ENCODE data around the gene IRS2.

Gene IRS2

DNA sequence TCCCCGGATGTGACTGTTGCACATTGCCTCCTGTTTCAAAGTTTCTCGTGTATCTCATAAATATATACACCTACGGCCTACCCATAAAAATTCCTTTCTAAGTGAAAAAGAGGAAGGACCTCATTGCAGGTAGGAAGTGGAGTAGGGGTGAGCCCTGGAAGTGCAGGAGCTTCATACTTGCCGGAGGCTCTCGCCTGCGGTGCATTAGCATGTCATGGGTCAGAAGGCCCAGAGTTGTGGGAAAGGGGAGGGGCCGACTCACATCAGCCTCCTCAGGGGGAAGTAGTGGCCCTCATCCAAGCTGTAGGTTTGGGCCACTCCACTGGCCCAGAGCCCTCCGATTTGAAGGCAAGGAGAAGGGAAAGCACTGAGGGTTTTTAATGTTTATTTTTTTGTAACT, 26.0 kb upstream of the IRS2 start:
- H3K9me3 ChIP-seq (ENCODE audit: insufficient read depth, low read length), result no peaks in the 10 kb centered on the region
- H3K9ac ChIP-seq (ENCODE audit: insufficient read length, low read depth), result no peak overlapping the region
- no peaks in the 10 kb centered on the region for H3K4me1 ChIP-seq (ENCODE audit: insufficient read depth, insufficient read length)
- H3K36me3 ChIP-seq (ENCODE audit: insufficient read depth, insufficient read length, low read length), result no peaks in the 10 kb centered on the region
- TF ChIP-seq SUZ12 (IDR thresholded peaks at IDR 0.05; ENCODE audit: extremely low read depth, insufficient read depth, insufficient read length), result no peak
- TF ChIP-seq YY1 (IDR thresholded peaks at IDR 0.05; ENCODE audit: insufficient read depth, insufficient read length), result no peak
- TF ChIP-seq ZNF274 (IDR thresholded peaks at IDR 0.05; ENCODE audit: low read depth, low read length), result no peak
- no peaks in the 10 kb centered on the region for H3K27me3 ChIP-seq (ENCODE audit: insufficient read depth, insufficient read length)
- no peak overlapping the region for H3K4me3 ChIP-seq (ENCODE audit: insufficient read length, low read depth)
- no peak for DNase-seq (ENCODE audit: low read depth, low spot score)

DNA sequence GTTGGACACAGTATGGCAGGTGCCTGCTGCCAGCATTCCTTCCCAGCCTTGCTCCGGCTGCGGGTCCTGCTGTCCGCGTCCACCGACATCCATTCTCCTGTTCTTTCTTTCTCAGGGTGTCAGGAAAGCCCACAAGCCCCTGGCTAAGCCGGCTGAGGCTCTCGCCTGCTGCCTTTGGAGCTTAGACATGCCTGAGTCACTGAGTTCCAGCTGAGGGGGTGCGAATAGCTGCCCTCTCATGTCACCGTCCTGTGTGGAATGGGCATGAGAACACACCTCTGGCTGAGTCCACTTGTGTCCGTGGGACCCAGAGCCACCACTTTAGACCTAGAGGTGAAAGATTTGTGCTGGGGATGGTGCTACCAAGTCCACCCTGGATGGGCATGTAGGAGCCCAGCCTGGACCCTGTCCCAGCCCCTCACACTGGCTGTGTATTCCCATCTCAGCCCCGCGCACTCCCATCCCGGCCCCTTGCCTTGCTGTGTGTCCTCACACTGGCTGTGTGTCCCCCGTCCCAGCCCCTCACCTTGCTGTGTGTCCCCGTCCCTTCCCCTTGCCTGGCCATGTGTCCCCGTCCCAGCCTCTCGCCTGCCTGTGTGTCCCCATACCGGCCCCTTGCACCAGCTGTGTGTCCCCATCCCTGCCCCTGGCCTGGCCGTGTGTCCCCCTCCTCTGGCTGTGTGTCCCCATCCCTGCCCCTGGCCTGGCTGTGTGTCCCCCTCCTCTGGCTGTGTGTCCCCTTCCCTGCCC, 24.6 kb upstream of the IRS2 start:
- no peaks in the 10 kb centered on the region for H3K9me3 ChIP-seq (ENCODE audit: insufficient read depth, low read length)
- TF ChIP-seq ZNF274 (IDR thresholded peaks at IDR 0.05; ENCODE audit: low read depth, low read length), result no peak
- no peak for TF ChIP-seq YY1 (IDR thresholded peaks at IDR 0.05; ENCODE audit: insufficient read depth, insufficient read length)
- TF ChIP-seq SUZ12 (IDR thresholded peaks at IDR 0.05; ENCODE audit: extremely low read depth, insufficient read depth, insufficient read length), result no peak
- no peaks in the 10 kb centered on the region for H3K4me1 ChIP-seq (ENCODE audit: insufficient read depth, insufficient read length)
- no peaks in the 10 kb centered on the region for H3K36me3 ChIP-seq (ENCODE audit: insufficient read depth, insufficient read length, low read length)
- no peak overlapping the region for H3K4me3 ChIP-seq (ENCODE audit: insufficient read length, low read depth)
- DNase-seq (ENCODE audit: low read depth, low spot score), result no peak
- H3K9ac ChIP-seq (ENCODE audit: insufficient read length, low read depth), result no peak overlapping the region
- no peaks in the 10 kb centered on the region for H3K27me3 ChIP-seq (ENCODE audit: insufficient read depth, insufficient read length)

GRCh38 chr13:109809216-109809932, 23.0 kb upstream of the IRS2 start:
- no peak overlapping the region for H3K4me3 ChIP-seq (ENCODE audit: insufficient read length, low read depth)
- H3K9me3 ChIP-seq (ENCODE audit: insufficient read depth, low read length), result no peaks in the 10 kb centered on the region
- DNase-seq (ENCODE audit: low read depth, low spot score), result no peak
- no peaks in the 10 kb centered on the region for H3K4me1 ChIP-seq (ENCODE audit: insufficient read depth, insufficient read length)
- no peak for TF ChIP-seq ZNF274 (IDR thresholded peaks at IDR 0.05; ENCODE audit: low read depth, low read length)
- no peak for TF ChIP-seq YY1 (IDR thresholded peaks at IDR 0.05; ENCODE audit: insufficient read depth, insufficient read length)
- no peak for TF ChIP-seq SUZ12 (IDR thresholded peaks at IDR 0.05; ENCODE audit: extremely low read depth, insufficient read depth, insufficient read length)
- H3K27me3 ChIP-seq (ENCODE audit: insufficient read depth, insufficient read length), result no peaks in the 10 kb centered on the region
- H3K36me3 ChIP-seq (ENCODE audit: insufficient read depth, insufficient read length, low read length), result no peaks in the 10 kb centered on the region
- H3K9ac ChIP-seq (ENCODE audit: insufficient read length, low read depth), result no peak overlapping the region

GRCh38 chr13:109807345-109807744, 21.0 kb upstream of the IRS2 start:
- Histone ChIP-seq H3K4me3 (ENCODE audit: insufficient read length, low read depth) (no peak overlapping the region), H3K9ac (ENCODE audit: insufficient read length, low read depth) (no peak overlapping the region), H3K27me3 (ENCODE audit: insufficient read depth, insufficient read length) (no peaks in the 10 kb centered on the region), H3K9me3 (ENCODE audit: insufficient read depth, low read length) (no peaks in the 10 kb centered on the region), H3K4me1 (ENCODE audit: insufficient read depth, insufficient read length) (no peaks in the 10 kb centered on the region), H3K36me3 (ENCODE audit: insufficient read depth, insufficient read length, low read length) (no peaks in the 10 kb centered on the region)
- TF ChIP-seq SUZ12 (IDR thresholded peaks at IDR 0.05; ENCODE audit: extremely low read depth, insufficient read depth, insufficient read length) (no peak), ZNF274 (IDR thresholded peaks at IDR 0.05; ENCODE audit: low read depth, low read length) (no peak), YY1 (IDR thresholded peaks at IDR 0.05; ENCODE audit: insufficient read depth, insufficient read length) (no peak)
- DNase-seq (ENCODE audit: low read depth, low spot score), result no peak

DNA sequence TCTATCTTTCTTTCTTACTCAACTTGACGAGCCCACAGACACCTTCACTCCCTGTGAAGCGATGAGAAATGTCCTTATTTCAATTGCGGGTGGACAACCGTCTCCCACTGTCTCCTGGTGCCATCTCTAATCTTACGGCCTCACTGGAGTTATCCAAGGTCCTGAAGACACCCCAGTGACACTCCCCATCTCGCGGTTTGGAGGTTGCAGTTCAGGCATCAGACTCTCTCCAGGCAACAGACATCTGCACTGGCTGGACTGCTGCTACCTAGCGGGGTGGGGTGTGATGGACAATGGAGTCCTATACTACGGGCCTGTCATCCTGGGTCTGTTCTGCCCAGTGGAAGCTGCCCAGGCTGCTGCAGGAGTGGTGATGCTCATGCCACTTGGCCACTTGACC, 18.3 kb upstream of the IRS2 start:
- H3K36me3 ChIP-seq (ENCODE audit: insufficient read depth, insufficient read length, low read length), result no peaks in the 10 kb centered on the region
- H3K9ac ChIP-seq (ENCODE audit: insufficient read length, low read depth), result no peak overlapping the region
- H3K9me3 ChIP-seq (ENCODE audit: insufficient read depth, low read length), result no peaks in the 10 kb centered on the region
- TF ChIP-seq YY1 (IDR thresholded peaks at IDR 0.05; ENCODE audit: insufficient read depth, insufficient read length), result no peak
- no peak for TF ChIP-seq ZNF274 (IDR thresholded peaks at IDR 0.05; ENCODE audit: low read depth, low read length)
- no peak for TF ChIP-seq SUZ12 (IDR thresholded peaks at IDR 0.05; ENCODE audit: extremely low read depth, insufficient read depth, insufficient read length)
- no peaks in the 10 kb centered on the region for H3K4me1 ChIP-seq (ENCODE audit: insufficient read depth, insufficient read length)
- H3K27me3 ChIP-seq (ENCODE audit: insufficient read depth, insufficient read length), result no peaks in the 10 kb centered on the region
- DNase-seq (ENCODE audit: low read depth, low spot score), result no peak
- no peak overlapping the region for H3K4me3 ChIP-seq (ENCODE audit: insufficient read length, low read depth)

GRCh38 chr13:109803825-109804224, 17.4 kb upstream of the IRS2 start:
- Histone ChIP-seq H3K27me3 (ENCODE audit: insufficient read depth, insufficient read length) (no peaks in the 10 kb centered on the region), H3K9ac (ENCODE audit: insufficient read length, low read depth) (no peak overlapping the region), H3K4me3 (ENCODE audit: insufficient read length, low read depth) (no peak overlapping the region), H3K4me1 (ENCODE audit: insufficient read depth, insufficient read length) (no peaks in the 10 kb centered on the region), H3K36me3 (ENCODE audit: insufficient read depth, insufficient read length, low read length) (no peaks in the 10 kb centered on the region), H3K9me3 (ENCODE audit: insufficient read depth, low read length) (no peaks in the 10 kb centered on the region)
- TF ChIP-seq SUZ12 (IDR thresholded peaks at IDR 0.05; ENCODE audit: extremely low read depth, insufficient read depth, insufficient read length), result no peak
- TF ChIP-seq ZNF274 (IDR thresholded peaks at IDR 0.05; ENCODE audit: low read depth, low read length), result no peak
- TF ChIP-seq YY1 (IDR thresholded peaks at IDR 0.05; ENCODE audit: insufficient read depth, insufficient read length), result no peak
- no peak for DNase-seq (ENCODE audit: low read depth, low spot score)

GRCh38 chr13:109802936-109803335, 16.6 kb upstream of the IRS2 start:
- Histone ChIP-seq H3K4me3 (ENCODE audit: insufficient read length, low read depth) (no peak overlapping the region), H3K9ac (ENCODE audit: insufficient read length, low read depth) (no peak overlapping the region), H3K4me1 (ENCODE audit: insufficient read depth, insufficient read length) (no peaks in the 10 kb centered on the region), H3K9me3 (ENCODE audit: insufficient read depth, low read length) (no peaks in the 10 kb centered on the region), H3K27me3 (ENCODE audit: insufficient read depth, insufficient read length) (no peaks in the 10 kb centered on the region), H3K36me3 (ENCODE audit: insufficient read depth, insufficient read length, low read length) (no peaks in the 10 kb centered on the region)
- no peak for TF ChIP-seq SUZ12 (IDR thresholded peaks at IDR 0.05; ENCODE audit: extremely low read depth, insufficient read depth, insufficient read length)
- TF ChIP-seq ZNF274 (IDR thresholded peaks at IDR 0.05; ENCODE audit: low read depth, low read length), result no peak
- no peak for TF ChIP-seq YY1 (IDR thresholded peaks at IDR 0.05; ENCODE audit: insufficient read depth, insufficient read length)
- DNase-seq (ENCODE audit: low read depth, low spot score), result no peak

Measured in NT2/D1 (cell line).